ENCODE measurements around the gene HEATR5A.

DNA sequence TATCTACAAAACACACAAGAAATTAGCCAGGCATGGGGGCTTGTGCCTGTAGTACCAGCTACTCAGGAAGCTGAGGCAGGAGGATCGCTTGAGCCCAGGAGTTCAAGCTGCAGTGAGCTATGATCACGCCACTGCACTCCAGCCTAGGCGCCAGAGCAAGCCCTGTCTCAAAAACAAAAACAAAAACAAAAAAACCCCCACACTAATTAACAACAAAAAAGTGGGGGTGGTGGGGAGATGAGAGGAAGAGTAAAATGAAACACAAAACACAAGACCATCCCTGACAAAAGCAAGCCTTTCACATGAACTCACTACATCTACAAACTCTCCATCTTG lies 158.9 kb downstream of the HEATR5A start:
- TF ChIP-seq, protein P1, sequence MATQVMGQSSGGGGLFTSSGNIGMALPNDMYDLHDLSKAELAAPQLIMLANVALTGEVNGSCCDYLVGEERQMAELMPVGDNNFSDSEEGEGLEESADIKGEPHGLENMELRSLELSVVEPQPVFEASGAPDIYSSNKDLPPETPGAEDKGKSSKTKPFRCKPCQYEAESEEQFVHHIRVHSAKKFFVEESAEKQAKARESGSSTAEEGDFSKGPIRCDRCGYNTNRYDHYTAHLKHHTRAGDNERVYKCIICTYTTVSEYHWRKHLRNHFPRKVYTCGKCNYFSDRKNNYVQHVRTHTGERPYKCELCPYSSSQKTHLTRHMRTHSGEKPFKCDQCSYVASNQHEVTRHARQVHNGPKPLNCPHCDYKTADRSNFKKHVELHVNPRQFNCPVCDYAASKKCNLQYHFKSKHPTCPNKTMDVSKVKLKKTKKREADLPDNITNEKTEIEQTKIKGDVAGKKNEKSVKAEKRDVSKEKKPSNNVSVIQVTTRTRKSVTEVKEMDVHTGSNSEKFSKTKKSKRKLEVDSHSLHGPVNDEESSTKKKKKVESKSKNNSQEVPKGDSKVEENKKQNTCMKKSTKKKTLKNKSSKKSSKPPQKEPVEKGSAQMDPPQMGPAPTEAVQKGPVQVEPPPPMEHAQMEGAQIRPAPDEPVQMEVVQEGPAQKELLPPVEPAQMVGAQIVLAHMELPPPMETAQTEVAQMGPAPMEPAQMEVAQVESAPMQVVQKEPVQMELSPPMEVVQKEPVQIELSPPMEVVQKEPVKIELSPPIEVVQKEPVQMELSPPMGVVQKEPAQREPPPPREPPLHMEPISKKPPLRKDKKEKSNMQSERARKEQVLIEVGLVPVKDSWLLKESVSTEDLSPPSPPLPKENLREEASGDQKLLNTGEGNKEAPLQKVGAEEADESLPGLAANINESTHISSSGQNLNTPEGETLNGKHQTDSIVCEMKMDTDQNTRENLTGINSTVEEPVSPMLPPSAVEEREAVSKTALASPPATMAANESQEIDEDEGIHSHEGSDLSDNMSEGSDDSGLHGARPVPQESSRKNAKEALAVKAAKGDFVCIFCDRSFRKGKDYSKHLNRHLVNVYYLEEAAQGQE (IDR thresholded peaks at IDR 0.05; ENCODE audit: low read depth), result no peak
- TF ChIP-seq FOXM1 (IDR thresholded peaks at IDR 0.05; ENCODE audit: borderline replicate concordance, low read depth), result no peak
- TF ChIP-seq, protein P2, sequence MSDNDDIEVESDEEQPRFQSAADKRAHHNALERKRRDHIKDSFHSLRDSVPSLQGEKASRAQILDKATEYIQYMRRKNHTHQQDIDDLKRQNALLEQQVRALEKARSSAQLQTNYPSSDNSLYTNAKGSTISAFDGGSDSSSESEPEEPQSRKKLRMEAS (IDR thresholded peaks at IDR 0.05), result no peak
- TF ChIP-seq, protein P3, sequence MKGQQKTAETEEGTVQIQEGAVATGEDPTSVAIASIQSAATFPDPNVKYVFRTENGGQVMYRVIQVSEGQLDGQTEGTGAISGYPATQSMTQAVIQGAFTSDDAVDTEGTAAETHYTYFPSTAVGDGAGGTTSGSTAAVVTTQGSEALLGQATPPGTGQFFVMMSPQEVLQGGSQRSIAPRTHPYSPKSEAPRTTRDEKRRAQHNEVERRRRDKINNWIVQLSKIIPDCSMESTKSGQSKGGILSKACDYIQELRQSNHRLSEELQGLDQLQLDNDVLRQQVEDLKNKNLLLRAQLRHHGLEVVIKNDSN (IDR thresholded peaks at IDR 0.05), result no peak
- no peak for TF ChIP-seq RAD21 (IDR thresholded peaks at IDR 0.05; ENCODE audit: low read depth)

All from Ishikawa (cell line).